Bronchial smooth muscle cell (primary cell): Measurements from ENCODE around the gene TP53TG3. TPM values are rescaled to one million over a fixed set of nuclear protein-coding genes. Genes with fewer than 3 reads are reported as not detected.

Experiments
- total RNA-seq: library from RNA; depleted of rRNA; stranded (reverse); fragments of >200 nt; gene quantifications from 2 replicates; pipeline ENCODE4 v1.2.1, GENCODE V29; 2014

The TP53TG3 gene
- total RNA-seq = 0.52 TPM in 1 of 2 replicates, not detected in the other

GRCh38 chr16:32676065-32676464 is at the start of gene TP53TG3:
TP53TG3 (minus strand) TSS chr16:32676165; CDS start chr16:32676097, 68 bp downstream.

